Activated T-helper 1 cell treated with Interleukin-2 at 50 U/mL for 16 hours (primary cell): ENCODE results near the gene CHEK2.
"Not testable (repeated sequence)": the region's sequence is repeated elsewhere in the genome, so short reads cannot be mapped to it uniquely, and the experiment has no call there.

Source experiments
- DNase-seq: peaks from one replicate; pipeline ENCODE4 v3.0.0-alpha.2; 2020; ENCODE audit warnings: low read depth

The CHEK2 gene

DNA sequence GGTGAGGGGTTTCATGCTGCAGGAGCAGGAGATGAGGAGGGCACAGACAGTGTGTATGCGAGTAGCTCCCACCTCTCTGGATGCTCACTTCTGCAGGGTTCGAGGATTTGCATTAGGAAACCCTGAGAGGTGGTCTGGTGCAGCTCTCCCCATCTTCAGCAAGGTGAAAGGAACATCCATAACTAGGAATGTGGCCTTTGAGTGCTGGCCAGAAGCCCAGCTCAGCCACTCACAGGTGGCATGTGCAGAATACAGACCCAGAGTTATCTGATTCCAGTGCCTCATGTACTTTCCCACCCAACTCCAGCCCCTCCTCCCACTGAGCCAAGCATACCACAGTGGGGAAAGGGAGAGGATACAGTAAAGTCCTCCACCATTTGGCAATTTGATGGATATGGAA is 51.8 kb downstream of the CHEK2 start:
- not testable (repeated sequence) for DNase-seq

DNA sequence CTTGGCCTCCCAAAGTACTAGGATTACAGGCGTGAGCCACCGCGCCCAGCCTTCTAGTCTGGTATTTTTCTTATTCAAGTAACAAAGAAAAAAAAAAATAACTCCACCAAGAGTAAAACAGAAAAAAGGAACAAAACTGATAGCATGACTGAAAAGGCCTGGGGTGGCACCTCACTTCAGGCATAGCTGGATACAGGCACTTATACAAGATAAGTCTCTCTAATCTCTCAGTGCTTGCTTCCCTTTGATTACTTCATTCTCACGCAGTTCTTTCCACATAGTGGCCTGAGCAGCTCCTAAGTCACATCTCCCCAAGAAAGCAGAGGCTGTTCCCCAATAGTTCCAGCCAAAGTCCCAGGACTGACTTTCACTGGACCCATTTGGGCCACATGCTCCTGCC is 58.7 kb downstream of the CHEK2 start:
- DNase-seq, result not testable (repeated sequence)

DNA sequence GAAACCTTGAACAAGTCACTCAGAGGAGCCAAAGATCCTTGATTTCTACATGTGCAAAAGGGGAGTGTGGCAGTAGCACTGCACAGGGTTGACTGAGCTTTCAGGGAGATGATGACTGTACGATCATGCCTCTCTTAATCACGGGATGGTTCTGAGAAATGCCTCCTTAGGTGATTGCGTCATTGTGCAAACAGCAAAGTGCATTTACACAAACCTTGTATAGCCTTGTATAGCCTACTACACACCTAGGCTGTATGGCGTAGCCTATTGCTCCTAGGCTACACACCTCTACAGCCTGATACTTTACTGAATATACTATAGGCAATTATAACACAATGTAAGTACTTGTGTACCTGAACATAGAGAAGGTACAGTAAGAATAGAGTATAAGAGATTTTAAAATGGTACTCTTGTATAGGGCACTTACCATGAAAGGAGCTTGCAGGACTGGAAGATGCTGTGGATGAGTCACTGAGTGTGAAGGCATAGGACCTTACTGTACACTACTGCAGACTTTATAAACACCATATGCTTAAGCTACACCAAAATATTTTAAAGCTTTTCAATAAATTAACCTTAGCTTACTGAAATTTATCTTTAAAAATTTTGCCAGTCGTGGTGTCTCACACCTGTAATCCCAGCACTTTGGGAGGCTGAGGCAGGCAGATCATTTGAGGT is 60.7 kb downstream of the CHEK2 start:
- DNase-seq, result not testable (repeated sequence)

DNA sequence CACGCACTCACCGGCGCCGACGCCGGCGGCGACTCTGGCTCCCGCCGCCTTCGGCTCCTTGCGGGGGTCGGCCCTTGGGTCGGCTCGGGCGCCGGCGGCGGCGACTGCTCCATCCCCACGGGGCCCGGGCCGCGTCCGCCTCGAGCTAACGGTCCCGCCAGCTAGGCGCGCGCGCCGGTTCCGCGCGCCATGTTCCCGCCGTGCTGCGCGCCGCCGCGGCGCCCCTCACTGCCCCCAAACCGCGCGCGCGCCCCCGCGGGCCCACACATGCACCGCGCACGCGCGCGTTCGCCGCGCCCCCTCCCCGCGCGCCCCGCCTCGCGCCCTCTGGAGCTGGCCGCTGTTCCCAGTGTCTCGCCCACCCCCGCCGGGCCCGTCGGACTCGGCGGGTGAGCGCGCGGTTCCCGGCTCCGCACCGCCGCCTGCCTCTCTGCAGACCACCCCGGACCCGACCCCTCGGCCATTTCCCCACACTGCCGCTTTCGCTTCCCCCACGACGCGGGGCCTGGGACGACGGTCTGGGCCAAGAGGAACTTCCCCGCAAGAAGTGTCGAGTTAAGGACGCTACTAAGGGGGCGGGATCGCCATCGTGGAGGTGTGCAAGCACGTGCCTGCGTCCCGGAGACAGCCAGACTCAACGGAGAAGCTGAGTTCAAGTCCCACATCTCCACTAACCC is 61.9 kb downstream of the CHEK2 start, which contains the start of gene TTC28:
TSS of gene TTC28 (minus strand) at position 230 of the 677 bp plus-strand sequence. CDS start at position 113, 117 bp downstream.
- DNase-seq, result not testable (repeated sequence)

GRCh38 chr22:28678778-28679610 is 62.6 kb downstream of the CHEK2 start:
- not testable (repeated sequence) for DNase-seq

- not testable (repeated sequence) for DNase-seq
Measured at GRCh38 chr22:28678170-28678569, 63.5 kb downstream of the CHEK2 start.

- no peak for DNase-seq
Measured at GRCh38 chr22:28674121-28674563, 67.5 kb downstream of the CHEK2 start.

DNA sequence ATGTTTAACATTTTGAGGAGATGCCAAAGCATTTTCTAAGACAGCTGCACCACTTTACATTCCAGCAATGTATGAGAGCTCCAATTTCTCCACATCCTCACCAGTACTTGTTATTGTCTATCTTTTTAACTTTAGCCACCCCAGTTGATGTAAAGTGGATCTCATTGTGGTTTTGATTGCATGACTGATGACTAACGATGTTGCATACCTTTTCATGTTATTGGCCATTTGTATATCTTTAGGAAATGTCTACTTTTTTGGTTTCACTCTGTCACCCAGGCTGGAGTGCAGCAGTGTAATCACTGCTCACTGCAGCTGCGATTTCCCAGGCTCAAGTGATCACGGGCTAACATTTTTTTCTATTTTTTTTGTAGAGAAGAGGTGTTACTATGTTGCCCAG is 70.9 kb downstream of the CHEK2 start:
- no peak for DNase-seq

DNA sequence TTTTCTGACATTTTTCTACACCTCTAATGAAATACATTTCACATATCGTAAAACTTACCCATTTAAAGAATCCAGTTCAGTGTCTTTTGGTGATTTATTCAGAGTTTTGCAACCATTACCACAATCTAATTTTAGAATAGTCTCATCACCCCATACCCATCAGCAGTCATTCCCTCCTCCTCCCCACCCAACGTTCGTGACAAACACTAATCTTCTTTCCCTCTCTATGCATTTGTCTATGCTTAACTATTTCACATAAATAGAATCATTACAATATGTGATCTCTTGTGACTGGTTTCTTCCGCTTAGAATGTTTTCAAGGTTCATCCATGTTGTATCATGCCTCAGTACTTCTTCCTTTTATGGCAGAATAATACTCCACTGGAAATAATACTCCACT is 71.5 kb downstream of the CHEK2 start:
- no peak for DNase-seq

DNA sequence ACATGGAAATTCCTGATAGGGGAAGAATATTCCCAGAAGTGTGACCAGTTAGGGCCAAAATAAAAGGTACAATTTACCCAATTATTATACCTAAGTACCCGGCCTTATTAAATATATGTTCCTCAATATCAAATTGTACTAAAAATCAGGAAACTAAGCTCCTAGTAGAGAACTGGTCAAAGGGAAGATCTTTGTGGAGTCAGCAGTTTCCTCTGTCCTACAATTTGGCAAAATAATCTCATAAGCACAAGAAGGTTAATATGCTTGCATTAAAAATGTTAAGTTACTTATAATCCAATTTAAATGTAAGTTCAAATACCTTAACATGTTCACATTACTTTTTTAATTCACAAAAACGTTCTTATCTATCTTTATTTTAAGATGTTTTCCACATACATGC is 72.2 kb downstream of the CHEK2 start:
- DNase-seq, result no peak

- DNase-seq, result not testable (repeated sequence)
Measured at GRCh38 chr22:28663569-28663942, 78.1 kb downstream of the CHEK2 start.

DNA sequence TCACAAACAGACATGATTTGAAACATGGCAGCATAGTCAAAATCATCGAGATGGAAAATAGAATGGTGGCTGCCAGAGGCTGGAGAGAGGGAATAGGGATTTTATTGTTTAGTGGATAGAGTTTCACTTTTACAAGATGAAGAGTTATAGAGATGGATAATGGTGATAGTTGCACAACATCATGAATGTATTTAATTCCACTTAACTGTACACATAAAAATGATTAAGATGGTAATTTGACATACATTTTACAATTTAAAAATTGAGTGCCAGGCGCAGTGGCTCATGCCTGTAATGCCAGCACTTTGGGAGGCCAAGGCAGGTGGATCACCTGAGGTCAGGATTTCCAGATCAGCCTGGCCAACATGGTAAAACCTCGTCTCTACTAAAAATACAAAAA is 83.2 kb downstream of the CHEK2 start:
- no peak for DNase-seq

DNA sequence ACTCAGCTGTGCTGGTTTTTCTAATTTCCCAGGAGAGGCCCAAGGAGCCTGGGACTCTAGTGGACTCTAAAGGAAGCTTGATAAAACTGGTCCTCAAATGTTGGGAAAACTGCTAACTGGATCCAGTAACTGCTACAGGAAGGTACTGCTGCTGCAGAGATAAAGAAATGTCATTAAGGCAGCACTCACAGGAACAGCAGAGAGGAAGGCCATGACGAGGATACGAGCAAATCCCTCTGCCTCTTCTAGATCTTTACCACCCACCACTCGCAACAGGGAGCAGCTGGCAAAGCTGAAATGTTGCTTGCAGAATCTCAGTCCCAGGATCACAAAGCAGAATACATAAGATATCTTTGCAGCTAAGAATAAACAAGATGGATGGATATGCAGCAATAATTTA is 85.4 kb downstream of the CHEK2 start:
- DNase-seq, result no peak

GRCh38 chr22:28650463-28650862 is 91.2 kb downstream of the CHEK2 start:
- DNase-seq, result no peak

- DNase-seq, result no peak
Measured at GRCh38 chr22:28648792-28649191, 92.8 kb downstream of the CHEK2 start.

DNA sequence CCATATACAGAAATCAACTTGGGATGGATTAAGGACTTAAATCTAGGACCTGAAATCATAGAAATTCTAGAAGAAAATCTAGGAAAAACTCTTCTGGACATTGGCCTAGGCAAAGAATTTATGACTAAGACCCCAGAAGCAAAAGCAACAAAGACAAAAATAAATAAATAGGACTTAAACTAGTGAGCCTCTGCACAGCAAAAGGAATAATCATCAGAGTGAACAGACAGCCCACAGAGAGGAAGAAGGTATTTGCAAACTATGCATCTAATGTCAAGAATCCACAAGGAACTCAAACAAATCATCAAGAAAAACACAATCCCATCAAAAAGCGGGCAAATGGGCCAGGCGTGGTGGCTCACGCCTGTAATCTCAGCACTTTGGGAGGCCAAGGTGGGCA is 94.4 kb downstream of the CHEK2 start:
- no peak for DNase-seq

GRCh38 chr22:28639321-28639720 is 102.3 kb downstream of the CHEK2 start:
- DNase-seq, result no peak
